HG02938 (cell line): ENCODE results near the gene CNOT6.
"Not testable (repeated sequence)": the region's sequence is repeated elsewhere in the genome, so short reads cannot be mapped to it uniquely, and the experiment has no call there.

Experiments used
- ATAC-seq: cut with Tn5 transposase; IDR thresholded peaks from one replicate; pipeline ENCODE4 v1.9.1; 2021; ENCODE audit warnings: mild to moderate bottlenecking, moderate library complexity; ENCODE audit not compliant: unreplicated experiment

CNOT6 gene

DNA sequence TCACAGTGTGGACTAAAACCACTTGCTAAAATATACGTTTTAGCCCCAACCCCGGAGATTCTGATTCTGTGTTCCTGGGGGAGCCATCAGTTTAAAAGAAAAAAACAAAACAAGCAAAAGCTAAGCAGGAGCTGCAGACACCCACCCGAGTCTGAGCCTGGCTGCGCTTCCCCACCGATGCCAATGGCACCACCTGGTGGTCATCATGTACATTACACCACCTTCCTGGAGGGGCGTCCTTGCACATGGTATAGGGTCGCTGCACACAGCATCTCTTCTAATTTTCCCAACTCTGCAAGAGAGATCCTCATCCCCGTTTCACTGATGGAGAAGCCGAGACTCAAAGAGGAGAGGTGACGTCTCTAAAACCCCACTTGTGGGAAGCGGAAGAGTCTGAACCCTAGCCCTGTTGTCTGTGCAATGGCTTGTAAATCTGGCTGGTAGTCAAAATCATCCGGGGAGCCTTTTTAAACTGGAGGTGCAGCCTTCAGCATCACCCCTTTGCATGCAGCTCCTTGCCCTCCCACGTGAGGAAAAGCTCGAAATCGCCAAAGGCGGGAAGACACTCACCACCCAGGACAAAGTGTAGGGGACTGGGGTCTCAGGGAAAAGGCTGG, 23.1 kb upstream of the CNOT6 start:
- ATAC-seq = peak; percentile 73

DNA sequence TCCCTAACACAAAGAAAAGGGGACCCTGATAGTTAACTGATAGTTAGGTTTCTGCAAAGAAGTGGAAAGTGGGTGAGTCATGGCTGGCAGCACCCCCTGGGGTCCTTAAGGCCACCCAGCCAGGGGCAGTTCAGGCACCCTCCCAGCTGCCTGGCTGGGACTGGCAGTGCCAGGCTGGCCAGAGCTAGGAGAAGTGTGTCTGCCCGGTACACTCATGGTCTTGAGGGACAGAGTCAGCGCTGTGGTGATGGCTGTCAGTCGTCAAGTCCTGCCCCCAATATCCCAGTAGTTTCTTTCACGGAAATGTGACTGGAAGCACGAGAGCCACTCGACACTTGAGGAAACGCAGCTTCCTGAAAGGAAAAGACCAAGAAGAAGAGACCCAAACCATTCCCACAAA, 22.3 kb upstream of the CNOT6 start:
- no peak for ATAC-seq

- ATAC-seq = no peak
Measured at GRCh38 chr5:180472269-180472668, 21.9 kb upstream of the CNOT6 start.

DNA sequence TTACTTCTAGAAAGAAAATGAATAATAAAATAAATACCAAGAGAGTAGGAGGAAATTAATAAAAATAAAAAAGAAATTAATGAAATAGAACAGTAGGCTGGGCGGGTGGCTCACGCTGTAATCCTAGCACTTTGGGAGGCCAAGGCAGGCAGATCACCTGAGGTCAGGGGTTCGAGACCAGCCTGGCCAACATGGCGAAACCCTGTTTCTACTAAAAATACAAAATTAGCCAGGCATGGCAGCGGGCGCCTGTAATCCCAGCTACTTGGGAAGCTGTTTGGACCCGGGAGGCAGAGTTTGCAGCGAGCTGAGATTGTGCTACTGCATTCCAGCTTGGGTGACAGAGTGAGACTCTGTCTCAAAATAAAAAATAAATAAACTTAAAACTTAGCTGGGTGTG, 20.8 kb upstream of the CNOT6 start:
- not testable (repeated sequence) for ATAC-seq

- ATAC-seq = no peak
Measured at GRCh38 chr5:180474569-180474968, 19.6 kb upstream of the CNOT6 start.

DNA sequence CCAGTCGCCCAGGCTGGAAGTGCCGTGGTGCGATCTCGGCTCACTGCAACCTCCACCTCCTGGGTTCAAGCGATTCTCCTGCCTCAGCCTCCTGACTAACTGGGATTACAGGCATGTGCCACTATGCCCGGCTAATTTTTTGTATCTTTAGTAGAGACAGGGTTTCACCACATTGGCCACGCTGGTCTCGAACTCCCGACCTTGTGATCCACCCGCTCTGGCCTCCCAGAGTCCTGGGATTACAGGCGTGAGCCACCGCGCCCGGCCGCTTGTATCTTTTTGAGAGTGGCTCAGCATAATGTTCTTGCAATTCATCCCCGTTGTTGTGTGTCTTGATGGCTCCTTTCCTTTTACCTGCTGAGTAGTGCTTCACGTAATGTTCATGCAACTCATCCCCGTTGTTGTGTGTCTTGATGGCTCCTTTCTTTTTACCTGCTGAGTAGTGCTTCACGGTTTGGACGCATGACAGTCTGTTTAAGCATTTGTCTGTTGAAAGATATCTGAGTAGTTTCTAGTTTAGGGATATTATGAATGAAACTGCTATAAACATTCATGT, 18.1 kb upstream of the CNOT6 start:
- ATAC-seq = not testable (repeated sequence)

DNA sequence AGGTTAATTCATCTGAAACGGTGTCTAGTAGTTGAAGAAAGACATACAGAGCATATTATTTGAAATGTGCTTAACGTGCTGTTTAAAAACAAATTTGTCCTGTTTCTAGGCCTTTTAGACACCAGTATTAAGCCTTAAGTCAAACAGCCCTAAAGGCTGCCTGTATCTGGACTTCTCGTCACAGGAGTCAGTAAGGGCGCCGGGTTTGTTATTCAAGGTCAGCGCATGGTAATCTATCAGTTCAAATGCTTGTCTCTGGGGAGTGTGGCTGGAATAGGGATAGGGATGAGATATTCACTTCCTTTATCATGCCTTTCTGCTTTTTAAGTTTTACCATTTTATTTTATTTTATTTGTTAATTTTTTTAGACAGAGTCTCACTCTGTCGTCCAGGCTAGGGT, 9.4 kb upstream of the CNOT6 start:
- ATAC-seq = no peak

DNA sequence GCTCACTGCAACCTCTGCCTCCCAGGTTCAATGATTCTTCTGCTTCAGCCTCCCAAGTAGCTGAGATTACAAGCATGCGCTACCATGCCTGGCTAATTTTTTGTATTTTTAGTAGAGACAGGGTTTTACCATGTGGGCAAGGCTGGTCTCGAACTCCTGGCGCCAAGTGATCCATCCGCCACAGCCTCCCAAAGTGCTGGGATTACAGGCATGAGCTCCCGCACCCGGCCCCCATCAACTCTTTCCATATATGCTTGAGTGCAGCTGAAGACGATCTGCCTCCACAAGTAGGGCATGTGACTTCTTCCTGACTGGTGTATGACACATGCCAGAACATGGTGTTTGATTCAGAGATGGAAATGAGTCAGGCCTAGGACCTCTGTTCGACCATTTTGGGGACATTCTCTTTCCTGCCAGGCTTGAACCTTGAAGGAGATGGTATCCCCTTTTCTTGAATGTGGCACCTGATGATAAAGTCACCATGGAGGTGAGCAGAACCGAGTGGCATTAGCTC, 7.5 kb upstream of the CNOT6 start:
- ATAC-seq = no peak

DNA sequence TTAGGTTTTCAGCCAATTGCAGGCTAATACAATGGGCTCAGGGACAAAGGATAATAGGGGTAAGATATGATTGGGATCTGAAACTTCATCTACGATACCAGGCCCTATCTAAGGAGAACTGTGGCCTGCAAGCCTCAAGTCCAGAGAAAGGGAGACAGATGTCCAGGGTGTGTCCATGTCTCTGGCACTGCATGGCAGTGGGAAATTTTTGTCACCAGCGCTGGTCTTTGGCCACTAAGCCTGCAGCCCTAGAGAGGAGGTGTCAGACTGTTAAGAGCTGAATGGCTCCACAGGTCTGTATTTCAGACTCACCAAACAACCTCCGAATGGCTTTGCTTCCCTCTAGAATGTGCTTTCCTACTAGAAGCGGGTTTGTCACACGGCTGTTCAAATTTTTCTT, 6.6 kb upstream of the CNOT6 start:
- no peak for ATAC-seq

- no peak for ATAC-seq
Measured at GRCh38 chr5:180491496-180491895, 2.7 kb upstream of the CNOT6 start.

- ATAC-seq = no peak
Measured at GRCh38 chr5:180492226-180492903, 1.8 kb upstream of the CNOT6 start.

GRCh38 chr5:180494510-180495181, 467 bp downstream of the CNOT6 start:
- peak; percentile 35 for ATAC-seq

DNA sequence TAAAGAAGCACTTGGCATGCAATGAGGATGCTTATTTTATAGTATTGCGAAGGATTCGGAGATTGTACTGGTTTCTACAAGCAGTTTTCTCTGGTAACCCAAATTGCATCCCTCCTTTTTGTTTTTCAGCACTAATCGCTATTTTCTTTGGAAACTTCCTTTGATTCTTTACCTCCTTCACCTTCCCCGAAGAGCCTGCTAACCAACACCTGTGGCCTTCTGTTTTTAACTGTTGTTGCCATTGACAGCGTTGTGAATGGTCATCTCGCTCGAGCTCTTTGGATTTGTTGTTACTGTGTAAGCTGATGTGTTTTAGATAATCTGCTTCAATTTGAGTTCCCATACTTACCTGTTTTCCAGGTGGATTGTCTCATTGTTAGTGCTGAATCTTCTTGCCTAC, 1.1 kb downstream of the CNOT6 start:
- no peak for ATAC-seq

GRCh38 chr5:180495991-180496741, 2.0 kb downstream of the CNOT6 start:
- no peak for ATAC-seq

- not testable (repeated sequence) for ATAC-seq
Measured at GRCh38 chr5:180496806-180497205, 2.6 kb downstream of the CNOT6 start.

DNA sequence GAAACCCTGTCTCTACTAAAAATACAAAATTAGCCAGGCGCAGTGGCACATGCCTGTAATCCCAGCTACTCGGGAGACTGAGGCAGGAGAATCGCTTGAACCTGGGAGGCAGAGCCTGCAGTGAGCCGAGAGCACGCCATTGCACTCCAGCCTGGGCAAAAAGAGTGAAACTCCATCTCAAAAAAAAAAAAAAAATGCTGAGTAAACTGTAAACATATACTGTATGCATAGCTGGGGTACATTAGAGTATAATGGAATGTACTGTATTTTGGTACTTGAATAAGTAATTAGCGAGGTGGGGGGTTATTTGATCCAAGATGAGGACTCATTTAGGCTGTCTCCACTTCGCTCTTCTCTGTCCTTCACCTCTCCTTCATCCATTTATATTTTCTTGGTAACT, 3.7 kb downstream of the CNOT6 start:
- not testable (repeated sequence) for ATAC-seq

DNA sequence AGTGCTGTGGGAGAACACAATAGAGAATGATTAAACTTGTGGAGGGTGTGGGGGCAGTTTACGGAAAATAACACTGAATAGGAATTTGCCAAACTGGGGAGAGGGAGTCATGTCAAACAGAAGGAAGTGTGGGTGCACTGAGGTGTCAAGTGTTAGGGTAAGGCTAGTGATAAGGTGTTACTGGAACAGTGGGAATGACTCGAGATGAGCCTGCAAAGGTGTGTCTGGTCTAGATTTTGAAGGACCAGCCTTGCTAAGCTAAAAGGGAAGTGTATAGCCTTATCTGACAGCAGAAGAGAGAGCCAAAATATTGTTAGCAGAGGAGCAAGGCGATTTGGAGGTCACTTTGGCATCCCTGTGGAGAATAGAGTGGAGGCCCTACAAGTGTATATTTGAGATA, 4.2 kb downstream of the CNOT6 start:
- ATAC-seq = no peak

DNA sequence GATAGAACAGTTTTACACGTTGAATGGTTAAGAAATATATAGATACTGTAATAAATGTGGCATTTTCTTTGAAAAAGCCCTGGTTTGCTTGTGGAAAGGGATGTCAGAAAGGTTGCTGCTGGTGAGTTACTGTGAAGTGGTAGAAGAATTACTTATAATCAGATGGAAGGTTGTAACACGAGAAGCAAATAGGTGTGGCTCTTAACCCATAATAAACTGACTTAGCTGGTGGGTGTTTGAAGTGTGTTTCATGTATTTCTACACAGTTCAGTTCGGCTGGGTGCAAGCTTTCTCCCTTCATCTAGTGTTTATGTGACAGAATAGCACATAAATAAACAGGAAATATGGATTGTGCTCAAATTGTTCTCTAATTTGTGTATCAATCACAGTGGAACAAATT, 5.5 kb downstream of the CNOT6 start:
- ATAC-seq = no peak

DNA sequence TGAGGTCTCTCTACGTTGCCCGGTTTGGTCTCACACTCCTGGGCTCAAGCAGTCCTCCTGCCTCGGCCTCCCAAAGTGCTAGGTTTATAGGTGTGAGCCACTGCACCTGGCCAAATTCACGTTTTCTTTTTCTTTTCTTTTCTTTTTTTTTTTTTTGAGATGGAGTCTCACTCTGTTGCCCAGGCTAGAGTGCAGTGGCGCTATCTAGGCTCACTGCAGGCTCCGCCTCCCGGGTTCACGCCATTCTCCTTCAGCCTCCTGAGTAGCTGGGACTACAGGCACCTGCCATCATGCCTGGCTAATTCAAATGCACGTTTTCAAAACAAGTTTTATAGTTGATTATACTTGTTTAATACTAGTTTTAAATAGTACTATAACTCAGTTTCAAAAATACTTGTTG, 6.1 kb downstream of the CNOT6 start:
- ATAC-seq = not testable (repeated sequence)

DNA sequence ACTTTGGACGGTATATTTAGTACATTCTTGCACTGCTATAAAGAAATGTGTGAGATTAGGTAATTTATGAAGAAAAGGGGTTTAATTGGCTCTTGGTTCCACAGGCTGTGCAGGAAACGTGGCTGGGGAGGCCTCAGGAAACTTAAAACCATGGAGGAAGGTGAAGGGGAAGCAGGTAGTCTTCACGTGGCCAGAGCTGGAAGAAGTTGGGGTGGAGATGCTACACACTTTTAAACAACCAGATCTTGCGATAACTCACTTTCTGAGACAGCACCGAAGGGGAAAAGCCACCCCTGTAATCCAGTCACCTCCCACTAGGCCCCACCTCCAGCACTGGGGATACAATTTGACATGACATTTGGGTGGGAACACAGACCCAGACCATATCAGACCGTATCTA, 13.5 kb downstream of the CNOT6 start:
- no peak for ATAC-seq

DNA sequence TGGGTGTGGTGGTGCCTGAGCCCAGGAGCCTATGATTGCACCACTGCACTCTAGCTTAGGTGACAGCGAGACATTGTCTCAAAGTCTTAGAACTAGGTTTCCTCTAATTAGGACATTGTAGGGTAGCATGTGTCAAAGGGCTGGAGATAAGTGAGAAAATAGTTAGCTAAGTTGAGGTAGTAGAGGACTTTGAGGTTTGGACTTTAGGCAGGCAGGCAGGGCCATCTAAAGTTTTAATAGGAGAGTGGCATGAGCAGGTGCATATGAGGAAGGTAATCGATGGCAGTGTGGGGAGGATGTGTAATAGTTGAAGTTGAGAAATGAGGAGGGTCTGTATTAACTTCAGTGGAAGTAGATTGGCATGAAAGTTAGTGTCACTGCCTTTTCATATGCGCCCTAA, 21.1 kb downstream of the CNOT6 start:
- no peak for ATAC-seq
